Measurements from ENCODE around the gene ABTB2.
A peak's percentile ranks its signal among the peaks of the same experiment; 100 is the strongest.
"Not testable (repeated sequence)": the region's sequence is repeated elsewhere in the genome, so short reads cannot be mapped to it uniquely, and the experiment has no call there.

ABTB2 gene

DNA sequence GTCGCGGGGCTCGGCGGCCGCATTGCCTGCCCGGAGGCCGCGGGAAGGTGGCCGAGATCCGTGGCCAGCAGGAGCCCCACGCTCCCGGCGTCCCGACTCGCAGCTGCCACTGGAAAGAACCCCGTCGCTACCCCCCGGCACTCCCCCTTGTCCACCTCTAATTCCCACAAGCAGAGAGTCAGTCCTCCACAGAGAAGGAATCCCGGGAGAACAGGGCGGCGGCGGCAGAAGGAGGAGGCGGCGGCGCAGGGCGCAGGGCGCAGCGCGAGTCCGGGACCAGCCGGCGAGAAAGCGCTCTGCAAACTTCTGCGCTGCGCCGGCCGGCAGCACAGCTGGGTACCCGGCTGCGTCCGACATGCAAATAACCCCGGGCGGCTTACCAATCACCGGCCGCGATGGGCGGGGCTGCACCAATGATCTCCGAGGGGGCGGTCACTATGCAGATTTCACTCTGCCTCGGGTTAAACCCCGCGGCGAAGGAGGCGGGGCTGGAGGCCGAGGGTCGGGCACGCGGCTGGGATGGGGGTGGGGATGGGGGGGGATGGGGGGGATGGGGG lies at the start of gene ABTB2:
Gene ABTB2, minus strand, starts transcription at position 310 of the 557 bp plus-strand sequence.
- peak; percentile 95 for DNase-seq (ENCODE audit: low spot score)

GRCh38 chr11:34407121-34407813 lies 49.5 kb upstream of the ABTB2 start:
- no peak for DNase-seq (ENCODE audit: low spot score)

- DNase-seq (ENCODE audit: low spot score): no peak
Observed at GRCh38 chr11:34406413-34406812, 48.6 kb upstream of the ABTB2 start.

DNA sequence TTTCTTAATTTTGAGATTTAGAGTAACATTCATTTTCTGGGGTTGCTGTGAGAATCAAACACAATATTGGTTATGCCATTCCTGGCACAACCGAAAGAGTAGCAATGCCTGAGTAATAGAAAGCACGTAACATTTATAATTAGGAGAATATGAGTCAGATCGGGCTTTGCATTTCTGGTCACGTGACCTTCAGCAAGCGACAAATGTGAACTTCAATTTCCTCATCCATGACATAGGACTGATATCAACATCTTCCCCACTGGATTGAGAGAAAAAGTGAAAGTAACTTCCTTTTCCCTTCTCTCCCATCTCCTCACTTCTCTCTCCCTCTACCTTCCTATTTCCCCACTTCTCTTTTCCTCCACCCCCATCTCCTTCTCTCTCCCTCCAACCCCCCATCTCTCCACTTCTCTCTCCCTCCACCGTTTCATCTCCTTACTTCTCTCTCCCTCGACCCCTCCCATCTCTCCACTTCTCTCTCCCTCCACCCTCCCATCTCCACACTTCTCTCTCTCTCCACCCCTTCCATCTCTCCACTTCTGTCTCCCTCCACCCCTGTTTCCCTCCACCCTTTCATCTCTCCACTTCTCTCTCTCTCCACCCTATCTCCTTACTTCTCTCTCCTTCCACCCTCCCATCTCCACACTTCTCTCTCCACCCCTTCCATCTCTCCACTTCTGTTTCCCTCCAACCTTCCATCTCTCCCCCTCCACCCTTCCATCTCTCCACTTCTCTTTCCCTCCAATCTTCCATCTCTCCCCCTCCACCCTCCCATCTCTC lies 47.5 kb upstream of the ABTB2 start:
- no peak for DNase-seq (ENCODE audit: low spot score)

- no peak for DNase-seq (ENCODE audit: low spot score)
Observed at GRCh38 chr11:34404280-34404679, 46.5 kb upstream of the ABTB2 start.

DNA sequence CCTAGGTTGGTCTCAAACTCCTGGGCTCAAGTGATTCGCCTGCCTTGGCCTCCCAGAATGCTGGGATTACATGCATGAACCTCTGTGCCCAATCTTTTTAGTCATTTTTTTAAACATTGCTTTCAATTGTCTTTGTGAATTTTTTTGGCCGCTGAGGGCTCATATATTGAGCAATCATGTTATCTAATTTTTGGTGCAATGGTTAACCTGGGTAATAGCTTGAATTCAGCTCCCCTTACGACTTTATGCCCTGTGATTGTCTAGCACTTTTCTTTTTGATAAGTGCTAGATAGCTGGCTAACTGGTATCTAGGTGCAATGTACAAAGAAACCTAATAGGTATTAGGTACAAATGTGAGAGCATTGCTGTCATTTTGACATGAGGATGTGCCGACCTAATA lies 45.6 kb upstream of the ABTB2 start:
- DNase-seq (ENCODE audit: low spot score): no peak

- DNase-seq (ENCODE audit: low spot score): no peak
Observed at GRCh38 chr11:34397811-34398210, 40.0 kb upstream of the ABTB2 start.

GRCh38 chr11:34397120-34397519 lies 39.3 kb upstream of the ABTB2 start:
- DNase-seq (ENCODE audit: low spot score): no peak

- DNase-seq (ENCODE audit: low spot score): no peak
Observed at GRCh38 chr11:34395916-34396550, 38.2 kb upstream of the ABTB2 start.

DNA sequence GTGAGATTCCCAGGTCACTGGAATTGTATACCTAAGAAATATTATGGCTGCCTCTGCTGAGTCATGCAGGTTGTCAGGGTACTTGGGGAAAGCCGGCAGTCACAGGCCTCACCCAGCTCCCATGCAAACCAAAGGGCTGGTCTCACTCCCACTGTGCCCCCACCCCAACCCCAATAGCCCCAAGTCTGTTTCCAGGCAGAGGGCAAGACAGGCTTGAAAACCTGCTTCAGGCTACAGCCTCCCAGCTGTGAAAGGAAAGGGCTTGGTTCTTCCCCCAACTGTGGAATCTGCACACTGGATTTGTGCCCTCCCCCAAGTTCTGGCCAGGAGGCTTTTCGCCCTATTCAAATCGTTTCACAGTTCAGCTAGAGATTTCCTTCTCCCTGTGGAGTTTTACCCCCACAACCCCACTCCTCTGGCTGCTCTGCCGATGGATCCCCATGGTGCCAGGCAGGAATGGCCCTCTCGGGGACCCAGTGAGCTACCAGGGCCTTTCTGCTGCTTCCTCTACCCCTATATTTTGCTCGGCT lies 37.0 kb upstream of the ABTB2 start:
- no peak for DNase-seq (ENCODE audit: low spot score)

- DNase-seq (ENCODE audit: low spot score): no peak
Observed at GRCh38 chr11:34387653-34388052, 29.8 kb upstream of the ABTB2 start.

DNA sequence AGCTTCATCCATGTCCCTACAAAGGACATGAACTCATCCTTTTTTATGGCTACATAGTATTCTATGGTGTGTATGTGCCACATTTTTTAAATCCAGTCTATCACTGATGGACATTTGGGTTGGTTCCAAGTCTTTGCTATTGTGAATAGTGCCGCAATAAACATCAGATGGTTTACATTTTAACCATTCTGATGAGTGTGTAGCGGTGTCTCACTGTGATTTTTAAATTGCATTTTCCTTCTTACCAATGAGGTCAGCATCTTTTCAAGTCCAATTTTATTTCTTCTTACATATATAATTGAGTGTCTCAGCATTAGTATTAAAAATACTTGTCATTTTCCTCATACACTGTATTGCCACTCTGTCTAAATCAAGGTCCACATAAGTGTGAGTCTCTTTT lies 28.5 kb upstream of the ABTB2 start:
- not testable (repeated sequence) for DNase-seq (ENCODE audit: low spot score)

- no peak for DNase-seq (ENCODE audit: low spot score)
Observed at GRCh38 chr11:34382532-34383276, 24.9 kb upstream of the ABTB2 start.

DNA sequence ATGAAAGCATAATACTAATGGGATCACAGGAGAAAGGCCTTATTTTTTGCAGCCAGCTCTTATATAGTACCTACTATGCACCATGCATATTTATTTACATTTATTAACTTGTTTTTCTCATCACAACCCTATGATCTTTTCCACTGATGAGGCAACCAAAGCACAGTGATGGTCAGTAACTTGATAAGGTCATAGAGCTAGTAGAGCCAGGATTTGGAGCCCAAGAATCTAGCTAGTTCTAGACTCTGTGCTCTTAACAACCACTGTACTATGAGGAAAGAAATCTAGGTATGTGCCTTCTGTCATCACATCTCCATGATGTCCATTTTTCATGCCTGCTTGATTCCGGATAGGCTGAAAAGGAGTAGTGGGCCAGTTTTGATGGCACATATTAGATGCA lies 24.0 kb upstream of the ABTB2 start:
- no peak for DNase-seq (ENCODE audit: low spot score)

GRCh38 chr11:34380696-34381095 lies 22.9 kb upstream of the ABTB2 start:
- no peak for DNase-seq (ENCODE audit: low spot score)

- DNase-seq (ENCODE audit: low spot score): no peak
Observed at GRCh38 chr11:34379539-34379938, 21.7 kb upstream of the ABTB2 start.

DNA sequence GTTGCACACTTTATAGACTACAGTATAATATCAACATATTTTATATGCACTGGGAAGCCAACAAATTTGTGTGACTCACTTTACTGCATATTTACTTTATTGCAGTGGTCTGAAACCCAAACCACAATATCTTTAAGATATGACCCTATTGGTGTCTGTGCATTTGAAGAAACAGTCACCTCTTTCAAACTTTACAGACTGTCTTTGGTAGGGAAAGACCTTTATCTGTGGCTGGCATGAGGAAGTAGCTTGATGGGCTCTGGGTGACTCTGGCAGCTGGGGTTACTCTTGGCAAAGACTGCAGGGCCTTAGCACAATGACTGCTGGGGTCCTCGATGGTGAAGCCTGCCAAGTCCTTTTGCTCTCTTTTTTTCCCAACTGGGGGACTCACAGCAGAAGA lies 21.3 kb upstream of the ABTB2 start:
- no peak for DNase-seq (ENCODE audit: low spot score)

GRCh38 chr11:34373727-34374126 lies 15.9 kb upstream of the ABTB2 start:
- no peak for DNase-seq (ENCODE audit: low spot score)

DNA sequence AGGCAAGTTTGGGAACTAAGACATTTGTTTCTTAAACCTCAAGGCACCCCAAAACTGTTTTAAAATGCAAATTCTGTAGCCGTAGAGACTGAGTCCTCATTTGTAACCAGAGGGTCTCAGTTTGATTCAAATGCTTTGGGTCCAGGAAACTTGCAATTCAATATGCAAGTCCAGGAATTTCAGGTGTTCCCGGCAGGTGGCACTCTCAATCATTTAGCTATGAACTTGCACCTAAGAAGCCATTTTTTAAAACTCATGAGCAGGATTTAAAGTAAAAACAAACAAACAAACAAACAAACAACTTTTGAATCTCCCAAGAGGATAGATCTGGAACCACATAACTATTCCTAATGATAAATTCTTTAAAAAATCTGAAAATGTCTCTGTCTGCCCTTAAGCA lies 8.7 kb upstream of the ABTB2 start:
- DNase-seq (ENCODE audit: low spot score): peak; percentile 61

DNA sequence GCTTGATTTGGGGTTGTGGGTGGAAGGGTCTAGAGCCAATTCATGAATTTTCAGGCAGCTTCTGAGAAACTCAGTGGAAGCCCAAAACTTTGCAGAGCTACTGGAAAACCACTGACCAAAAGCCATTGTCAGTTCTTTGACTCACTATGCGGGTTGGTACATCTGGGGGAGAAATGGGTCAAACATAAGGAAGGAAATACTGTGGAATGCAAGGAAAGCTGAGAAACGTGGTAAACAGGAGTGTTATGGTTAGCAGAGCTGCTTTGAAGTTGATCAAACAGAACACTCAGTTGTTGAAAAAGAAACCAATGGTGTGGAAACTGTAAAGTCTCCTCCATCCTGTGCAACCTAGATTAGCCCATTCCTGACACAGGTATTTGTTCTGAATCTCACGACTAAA lies 6.3 kb upstream of the ABTB2 start:
- DNase-seq (ENCODE audit: low spot score): no peak

GRCh38 chr11:34363363-34364084 lies 5.7 kb upstream of the ABTB2 start:
- DNase-seq (ENCODE audit: low spot score): no peak
